Progenitor cell of endocrine pancreas (in vitro differentiated cells): ENCODE data around the gene CD4. TPM values are rescaled to one million over a fixed set of nuclear protein-coding genes. Genes with fewer than 3 reads are reported as not detected.

Experiments used
- DNase-seq: peaks from one replicate; pipeline ENCODE4 v3.0.0; 2021; ENCODE audit warnings: low spot score; ENCODE audit not compliant: unreplicated experiment
- H3K27ac Mint-ChIP-seq: 2 replicates; pipeline ENCODE4 v1.8.0; 2021; ENCODE audit warnings: mild to moderate bottlenecking, moderate library complexity, mixed read lengths
- H3K27me3 Mint-ChIP-seq: 2 replicates; pipeline ENCODE4 v1.8.0; 2021; ENCODE audit warnings: mixed read lengths
- H3K36me3 Mint-ChIP-seq: 2 replicates; pipeline ENCODE4 v1.8.0; 2022; ENCODE audit warnings: mixed read lengths; ENCODE audit not compliant: insufficient read depth
- H3K4me1 Mint-ChIP-seq: 2 replicates; pipeline ENCODE4 v1.8.0; 2021; ENCODE audit warnings: low read depth, mixed read lengths
- H3K4me3 Mint-ChIP-seq: 2 replicates; pipeline ENCODE4 v1.8.0; 2021; ENCODE audit warnings: low read depth, mild to moderate bottlenecking, moderate library complexity, mixed read lengths
- H3K9me3 Mint-ChIP-seq: 2 replicates; pipeline ENCODE4 v1.8.0; 2021; ENCODE audit warnings: low read depth, mixed read lengths
- total RNA-seq: library from RNA; stranded (reverse); gene quantifications from 2 replicates; pipeline ENCODE4 v1.2.1, GENCODE V29; 2021
- TF ChIP-seq, protein P1 (sequence below): fragments of 200-600 bp; sonication (generic); IDR thresholded peaks from one replicate; pipeline ENCODE4 v1.5.0; 2021; ENCODE audit warnings: antibody characterized with exemption, mild to moderate bottlenecking; ENCODE audit not compliant: unreplicated experiment

CD4 gene
- total RNA-seq, 1 donor from 2014 or later: 1.5 TPM

DNA sequence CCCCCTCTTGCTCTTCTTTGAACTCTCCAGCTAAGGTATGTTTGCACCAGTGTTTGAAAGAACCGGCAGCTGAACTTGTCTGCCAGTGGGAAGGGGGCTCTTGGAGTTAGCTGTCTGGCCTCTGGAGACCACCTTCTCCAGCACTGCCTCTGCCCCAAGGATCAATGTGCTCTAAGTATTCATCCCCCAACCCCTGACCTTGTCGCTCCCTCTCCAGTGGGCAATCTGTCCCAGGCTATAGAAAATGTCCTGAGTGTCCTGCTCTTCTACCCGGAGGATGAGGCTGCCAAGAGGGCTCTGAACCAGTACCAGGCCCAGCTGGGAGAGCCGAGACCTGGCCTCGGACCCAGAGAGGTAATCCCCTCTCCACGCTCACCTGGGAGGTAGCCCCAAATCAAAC is 41.7 kb downstream of the CD4 start:
- no peak for DNase-seq
- Mint-ChIP-seq H3K27ac (no peak overlapping the region), H3K36me3 (peaks cover 8% of the 10 kb centered on the region), H3K4me3 (peak overlapping the region; percentile 33), H3K4me1 (peaks cover 8% of the 10 kb centered on the region), H3K27me3 (peaks cover 14% of the 10 kb centered on the region), H3K9me3 (no peaks in the 10 kb centered on the region)
- TF ChIP-seq, protein P1, sequence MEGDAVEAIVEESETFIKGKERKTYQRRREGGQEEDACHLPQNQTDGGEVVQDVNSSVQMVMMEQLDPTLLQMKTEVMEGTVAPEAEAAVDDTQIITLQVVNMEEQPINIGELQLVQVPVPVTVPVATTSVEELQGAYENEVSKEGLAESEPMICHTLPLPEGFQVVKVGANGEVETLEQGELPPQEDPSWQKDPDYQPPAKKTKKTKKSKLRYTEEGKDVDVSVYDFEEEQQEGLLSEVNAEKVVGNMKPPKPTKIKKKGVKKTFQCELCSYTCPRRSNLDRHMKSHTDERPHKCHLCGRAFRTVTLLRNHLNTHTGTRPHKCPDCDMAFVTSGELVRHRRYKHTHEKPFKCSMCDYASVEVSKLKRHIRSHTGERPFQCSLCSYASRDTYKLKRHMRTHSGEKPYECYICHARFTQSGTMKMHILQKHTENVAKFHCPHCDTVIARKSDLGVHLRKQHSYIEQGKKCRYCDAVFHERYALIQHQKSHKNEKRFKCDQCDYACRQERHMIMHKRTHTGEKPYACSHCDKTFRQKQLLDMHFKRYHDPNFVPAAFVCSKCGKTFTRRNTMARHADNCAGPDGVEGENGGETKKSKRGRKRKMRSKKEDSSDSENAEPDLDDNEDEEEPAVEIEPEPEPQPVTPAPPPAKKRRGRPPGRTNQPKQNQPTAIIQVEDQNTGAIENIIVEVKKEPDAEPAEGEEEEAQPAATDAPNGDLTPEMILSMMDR: no peak

DNA sequence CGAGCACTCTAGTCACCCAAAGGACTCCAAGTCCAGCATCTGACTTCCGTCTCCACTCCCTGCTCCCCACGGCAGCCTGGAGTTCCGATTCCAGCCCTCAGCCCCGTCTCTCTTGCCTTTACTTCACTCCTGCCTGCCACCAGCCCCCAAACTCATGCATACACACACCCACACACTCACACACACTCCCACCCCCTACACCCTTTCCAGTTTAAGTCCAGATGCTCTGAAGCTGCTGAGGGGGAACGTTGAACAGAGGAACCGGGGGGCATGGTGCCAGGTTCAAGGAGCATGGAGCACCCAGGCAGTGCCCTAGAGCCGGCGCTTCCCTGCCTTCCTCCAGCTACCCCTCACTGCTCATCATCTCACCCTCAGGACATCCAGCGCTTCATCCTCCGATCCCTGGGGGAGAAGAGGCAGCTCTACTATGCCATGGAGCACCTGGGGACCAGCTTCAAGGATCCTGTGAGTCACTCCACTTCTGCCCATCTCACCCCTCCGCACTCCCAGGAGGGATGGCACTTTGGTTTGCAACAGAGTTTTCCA is 42.2 kb downstream of the CD4 start:
- H3K27ac Mint-ChIP-seq: no peak overlapping the region

DNA sequence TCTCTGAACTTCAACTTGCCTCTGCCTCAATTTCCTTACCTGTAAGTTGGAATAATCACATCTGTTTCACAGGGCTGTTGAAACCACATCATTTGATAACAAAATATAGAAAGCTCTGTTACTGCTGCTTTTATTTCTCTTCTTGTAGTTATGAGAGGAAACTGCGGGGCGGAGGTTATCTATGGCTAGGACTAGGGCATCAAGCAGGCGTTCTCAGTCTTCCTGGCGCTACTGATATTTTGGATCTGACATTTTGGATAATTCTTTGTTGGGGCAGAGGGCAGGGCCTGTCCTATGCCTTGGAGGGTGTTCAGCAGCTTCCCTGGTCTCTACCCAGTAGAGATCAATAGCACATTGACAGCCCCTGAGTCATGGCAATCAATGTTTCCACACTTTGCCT is 42.8 kb downstream of the CD4 start:
- H3K36me3 Mint-ChIP-seq: peaks cover 8% of the 10 kb centered on the region
- no peaks in the 10 kb centered on the region for H3K9me3 Mint-ChIP-seq
- H3K4me1 Mint-ChIP-seq: peaks cover 8% of the 10 kb centered on the region
- no peak for DNase-seq
- TF ChIP-seq, protein P1: no peak
- peaks cover 8% of the 10 kb centered on the region for H3K27me3 Mint-ChIP-seq
- H3K4me3 Mint-ChIP-seq: no peak overlapping the region
- no peak overlapping the region for H3K27ac Mint-ChIP-seq

More for the DNA sequence above, 42.2 kb downstream of the CD4 start:
- no peak overlapping the region for H3K4me3 Mint-ChIP-seq
- H3K36me3 Mint-ChIP-seq: peaks cover 8% of the 10 kb centered on the region
- TF ChIP-seq, protein P1: no peak
- DNase-seq: no peak
- H3K9me3 Mint-ChIP-seq: no peaks in the 10 kb centered on the region
- H3K27me3 Mint-ChIP-seq: peaks cover 9% of the 10 kb centered on the region
- H3K4me1 Mint-ChIP-seq: peaks cover 8% of the 10 kb centered on the region

DNA sequence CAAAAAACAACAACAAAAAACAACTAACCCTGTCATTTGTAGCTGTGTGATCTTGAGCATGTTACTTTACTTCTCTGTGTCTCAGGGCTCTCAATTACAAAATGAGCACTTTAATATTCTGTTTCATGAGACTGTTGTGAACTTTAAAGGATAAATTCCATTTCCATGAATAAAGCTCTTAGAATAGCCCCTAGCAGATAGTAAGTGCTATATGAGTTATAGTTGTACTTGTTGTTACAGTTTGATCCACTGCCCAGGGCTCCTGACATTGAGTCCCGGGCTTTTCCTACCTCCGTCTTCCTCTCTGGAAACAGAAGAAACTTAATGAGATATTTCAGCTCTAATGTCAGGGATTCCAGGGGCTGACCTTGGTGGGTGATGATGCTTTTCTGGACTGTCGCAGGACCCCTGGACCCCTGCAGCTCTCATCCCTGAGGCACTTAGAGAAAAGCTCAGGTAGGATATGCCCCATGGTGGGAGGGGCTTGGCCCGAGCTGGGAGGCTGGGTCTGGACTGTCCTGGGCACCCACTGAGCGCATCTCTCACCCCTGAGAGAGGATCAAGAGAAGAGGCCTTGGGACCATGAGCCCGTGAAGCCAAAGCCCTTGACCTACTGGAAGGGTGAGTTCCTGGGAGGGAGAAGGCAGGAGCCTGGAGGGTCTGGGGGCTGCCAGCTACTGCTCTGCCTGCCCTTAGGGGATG is 44.0 kb downstream of the CD4 start:
- Mint-ChIP-seq H3K4me3 (no peak overlapping the region), H3K27me3 (no peaks in the 10 kb centered on the region), H3K9me3 (no peaks in the 10 kb centered on the region), H3K27ac (no peak overlapping the region), H3K36me3 (peaks cover 10% of the 10 kb centered on the region), H3K4me1 (peaks cover 2% of the 10 kb centered on the region)
- TF ChIP-seq, protein P1: no peak
- DNase-seq: no peak

DNA sequence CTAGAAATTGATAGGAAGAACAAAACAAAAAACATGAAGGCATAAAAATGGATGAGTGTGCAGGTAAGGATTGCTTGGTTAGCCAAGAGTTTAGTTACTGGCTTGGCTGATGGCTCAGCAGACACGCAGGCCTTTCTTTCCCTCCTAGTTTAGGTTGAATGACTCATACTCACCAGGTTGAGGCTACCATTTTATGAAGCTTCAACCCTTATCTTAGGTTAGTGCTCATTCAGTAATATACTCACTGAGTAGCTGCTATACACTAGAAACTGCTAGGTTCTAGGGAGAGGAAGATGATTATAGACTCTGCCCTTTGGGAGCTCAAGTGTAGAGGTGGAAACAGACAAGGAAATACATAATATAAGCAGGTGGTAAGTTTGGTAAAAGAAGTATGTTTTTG is 44.9 kb downstream of the CD4 start:
- no peaks in the 10 kb centered on the region for H3K27me3 Mint-ChIP-seq
- no peaks in the 10 kb centered on the region for H3K9me3 Mint-ChIP-seq
- H3K36me3 Mint-ChIP-seq: peaks cover 14% of the 10 kb centered on the region
- peaks cover 2% of the 10 kb centered on the region for H3K4me1 Mint-ChIP-seq
- no peak overlapping the region for H3K27ac Mint-ChIP-seq
- H3K4me3 Mint-ChIP-seq: no peak overlapping the region
- TF ChIP-seq, protein P1: no peak
- DNase-seq: no peak
